HEK293T (cell line): Measurements from ENCODE around the gene CRIM1.

Experiments used
- ARNT ChIP-seq: fragments of 450-650 bp; IDR thresholded peaks from 2 replicates; pipeline ENCODE4 v1.6.1; 2017; ENCODE audit warnings: mild to moderate bottlenecking
- BHLHE40 ChIP-seq: fragments of 450-650 bp; IDR thresholded peaks from 2 replicates; pipeline ENCODE4 v1.6.1; 2016; ENCODE audit warnings: mild to moderate bottlenecking, moderate library complexity, borderline replicate concordance
- CTBP1 ChIP-seq: fragments of 450-650 bp; IDR thresholded peaks from 2 replicates; pipeline ENCODE4 v1.6.1; 2016; ENCODE audit warnings: borderline replicate concordance
- ELF4 ChIP-seq: fragments of 450-650 bp; IDR thresholded peaks from 2 replicates; pipeline ENCODE4 v1.6.1; 2017; ENCODE audit warnings: antibody characterized with exemption
- FOXA1 ChIP-seq: fragments of 450-650 bp; IDR thresholded peaks from 2 replicates; pipeline ENCODE4 v1.6.1; 2016; ENCODE audit warnings: mild to moderate bottlenecking
- FOXK2 ChIP-seq: fragments of 450-650 bp; IDR thresholded peaks from 2 replicates; pipeline ENCODE4 v1.6.1; 2016; ENCODE audit warnings: mild to moderate bottlenecking
- FOXM1 ChIP-seq: fragments of 450-650 bp; IDR thresholded peaks from 2 replicates; pipeline ENCODE4 v1.6.1; 2017; ENCODE audit warnings: mild to moderate bottlenecking, borderline replicate concordance
- HDGF ChIP-seq: fragments of 450-650 bp; IDR thresholded peaks from 2 replicates; pipeline ENCODE4 v1.6.1; 2017; ENCODE audit warnings: antibody characterized with exemption, borderline replicate concordance
- LEF1 ChIP-seq: fragments of 450-650 bp; IDR thresholded peaks from 2 replicates; pipeline ENCODE4 v1.6.1; 2017; ENCODE audit warnings: mild to moderate bottlenecking, borderline replicate concordance
- NFRKB ChIP-seq: fragments of 450-650 bp; IDR thresholded peaks from 2 replicates; pipeline ENCODE4 v1.6.1; 2016; ENCODE audit warnings: mild to moderate bottlenecking, moderate library complexity
- SP1 ChIP-seq: fragments of 450-650 bp; IDR thresholded peaks from 2 replicates; pipeline ENCODE4 v1.6.1; 2017
- SUZ12 ChIP-seq: fragments of 450-650 bp; IDR thresholded peaks from 2 replicates; pipeline ENCODE4 v1.6.1; 2016; ENCODE audit warnings: mild to moderate bottlenecking
- TF ChIP-seq, protein P1 (sequence below): fragments of 450-650 bp; IDR thresholded peaks from 2 replicates; pipeline ENCODE4 v1.6.1; 2016

DNA sequence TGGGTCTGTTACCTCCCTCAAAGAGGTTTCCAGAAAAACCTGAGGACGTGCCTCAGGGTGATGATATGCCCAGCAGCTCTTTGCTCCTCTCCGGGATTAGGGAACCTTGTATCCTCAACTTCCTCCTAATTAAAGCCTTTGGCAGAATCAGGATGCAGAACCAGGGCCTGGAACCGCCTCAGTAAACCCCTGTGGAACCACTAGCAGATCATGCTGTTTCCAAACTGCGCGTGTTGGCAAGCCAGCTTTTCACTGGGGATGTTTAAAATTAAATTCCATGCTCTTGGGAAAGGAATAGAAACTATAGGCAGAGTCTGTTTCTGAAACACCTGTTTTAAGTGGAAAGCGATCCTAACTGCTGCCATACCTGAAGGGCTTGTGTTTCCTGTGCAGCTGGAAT, 26.4 kb downstream of the CRIM1 start:
- TF ChIP-seq SUZ12: no peak
- no peak for TF ChIP-seq ARNT
- TF ChIP-seq FOXK2: no peak
- TF ChIP-seq FOXM1: no peak
- no peak for TF ChIP-seq NFRKB
- no peak for TF ChIP-seq CTBP1
- no peak for TF ChIP-seq BHLHE40
- no peak for TF ChIP-seq ELF4
- TF ChIP-seq HDGF: no peak
- no peak for TF ChIP-seq FOXA1
- no peak for TF ChIP-seq SP1
- TF ChIP-seq, protein P1, sequence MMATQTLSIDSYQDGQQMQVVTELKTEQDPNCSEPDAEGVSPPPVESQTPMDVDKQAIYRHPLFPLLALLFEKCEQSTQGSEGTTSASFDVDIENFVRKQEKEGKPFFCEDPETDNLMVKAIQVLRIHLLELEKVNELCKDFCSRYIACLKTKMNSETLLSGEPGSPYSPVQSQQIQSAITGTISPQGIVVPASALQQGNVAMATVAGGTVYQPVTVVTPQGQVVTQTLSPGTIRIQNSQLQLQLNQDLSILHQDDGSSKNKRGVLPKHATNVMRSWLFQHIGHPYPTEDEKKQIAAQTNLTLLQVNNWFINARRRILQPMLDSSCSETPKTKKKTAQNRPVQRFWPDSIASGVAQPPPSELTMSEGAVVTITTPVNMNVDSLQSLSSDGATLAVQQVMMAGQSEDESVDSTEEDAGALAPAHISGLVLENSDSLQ: no peak
- TF ChIP-seq LEF1: no peak
